Liver (tissue), 9 donors: ENCODE results near the gene BTAF1. TPM values are rescaled to one million over a fixed set of nuclear protein-coding genes. Genes with fewer than 3 reads are reported as not detected.

Experiments
- DNase-seq: peaks from one replicate; pipeline ENCODE4 v3.0.0-alpha.2; 2017; ENCODE audit warnings: low spot score
- H3K27ac ChIP-seq, 2 donors: one replicate each; pipeline ENCODE4 v1.7.0; 2013; ENCODE audit warnings: inconsistent platforms in 2 of 2, low read length in 2 of 2, control low read depth in 1 of 2, low read depth in 1 of 2, mild to moderate bottlenecking in 1 of 2
- H3K27me3 ChIP-seq, 4 donors: one replicate each; pipeline versions ENCODE4 v1.6.1 to v1.7.0; 2013; ENCODE audit warnings: low read length in 3 of 4, inconsistent platforms in 1 of 4, mild to moderate bottlenecking in 1 of 4, moderate library complexity in 1 of 4; ENCODE audit not compliant: control insufficient read depth in 4 of 4, insufficient read depth in 4 of 4
- H3K36me3 ChIP-seq, 4 donors: one replicate each; pipeline versions ENCODE4 v1.6.1 to v1.7.0; 2013; ENCODE audit warnings: low read length in 3 of 4, mild to moderate bottlenecking in 3 of 4, low read depth in 1 of 4, moderate library complexity in 1 of 4; ENCODE audit not compliant: control insufficient read depth in 4 of 4, insufficient read depth in 3 of 4
- H3K4me1 ChIP-seq, 4 donors: one replicate each; pipeline versions ENCODE4 v1.6.1 to v1.7.0; 2013; ENCODE audit warnings: low read length in 3 of 4, mild to moderate bottlenecking in 3 of 4, moderate library complexity in 1 of 4; ENCODE audit not compliant: control insufficient read depth in 4 of 4, insufficient read depth in 4 of 4
- H3K4me3 ChIP-seq, 3 donors: one replicate each; pipeline versions ENCODE4 v1.6.1 to v1.7.0; 2013; ENCODE audit warnings: low read length in 3 of 3, control low read depth in 1 of 3, low read depth in 1 of 3, mild to moderate bottlenecking in 1 of 3
- H3K9ac ChIP-seq, 2 donors: one replicate each; pipeline ENCODE4 v1.7.0; 2013; ENCODE audit warnings: low read length in 2 of 2, mild to moderate bottlenecking in 2 of 2, moderate library complexity in 2 of 2, control low read depth in 1 of 2, low read depth in 1 of 2
- H3K9me3 ChIP-seq, 4 donors: one replicate each; pipeline versions ENCODE4 v1.6.1 to v1.7.0; 2013; ENCODE audit warnings: low read length in 3 of 4; ENCODE audit not compliant: control insufficient read depth in 4 of 4
- EGR1 ChIP-seq, 2 donors: IDR thresholded peaks; 2 replicates each; pipeline ENCODE4 v1.6.1; 2016 to 2018; ENCODE audit warnings: antibody characterized with exemption in 2 of 2, low read depth in 2 of 2
- FOXA1 ChIP-seq: IDR thresholded peaks from 2 replicates; pipeline ENCODE4 v1.6.1; 2016; ENCODE audit warnings: antibody characterized with exemption
- FOXA2 ChIP-seq: IDR thresholded peaks from 2 replicates; pipeline ENCODE4 v1.6.1; 2016; ENCODE audit warnings: antibody characterized with exemption
- GABPA ChIP-seq, 2 donors: IDR thresholded peaks in 1 of 2; conservative IDR thresholded peaks in 1 of 2; 2 replicates each; pipeline ENCODE4 v1.6.1; 2016; ENCODE audit warnings: antibody characterized with exemption in 2 of 2, mild to moderate bottlenecking in 1 of 2, moderate library complexity in 1 of 2
- HNF4A ChIP-seq, 2 donors: conservative IDR thresholded peaks; 2 replicates each; pipeline ENCODE4 v1.6.1; 2016; ENCODE audit warnings: antibody characterized with exemption in 2 of 2, mild to moderate bottlenecking in 2 of 2
- HNF4G ChIP-seq: IDR thresholded peaks from 2 replicates; pipeline ENCODE4 v1.6.1; 2016; ENCODE audit warnings: antibody characterized with exemption
- JUND ChIP-seq, 2 donors: IDR thresholded peaks; 2 replicates each; pipeline ENCODE4 v1.6.1; 2016; ENCODE audit warnings: antibody characterized with exemption in 2 of 2
- NR2F2 ChIP-seq: IDR thresholded peaks from 2 replicates; pipeline ENCODE4 v1.6.1; 2016; ENCODE audit warnings: antibody characterized with exemption
- RAD21 ChIP-seq, 2 donors: IDR thresholded peaks; 2 replicates each; pipeline ENCODE4 v1.6.1; 2016; ENCODE audit warnings: antibody characterized with exemption in 2 of 2, mild to moderate bottlenecking in 2 of 2
- RXRA ChIP-seq, 2 donors: IDR thresholded peaks; 2 replicates each; pipeline ENCODE4 v1.6.1; 2017 to 2018; ENCODE audit warnings: antibody characterized with exemption in 2 of 2, mild to moderate bottlenecking in 1 of 2
- SP1 ChIP-seq: IDR thresholded peaks from 2 replicates; pipeline ENCODE4 v1.6.1; 2018; ENCODE audit warnings: antibody characterized with exemption, mild to moderate bottlenecking
- TAF1 ChIP-seq: conservative IDR thresholded peaks from 2 replicates; pipeline ENCODE4 v1.6.1; 2016; ENCODE audit warnings: antibody characterized with exemption, mild to moderate bottlenecking
- YY1 ChIP-seq: IDR thresholded peaks from 2 replicates; pipeline ENCODE4 v1.6.1; 2016; ENCODE audit warnings: antibody characterized with exemption, mild to moderate bottlenecking
- WGBS: extraction: QIAGEN DNeasy Blood & Tissue Kit; methylation state at CpG from one replicate; pipeline ENCODE4 v1.1.7; 2013; 5-methylcytosine and 5-hydroxymethylcytosine counted together
- polyA plus RNA-seq, 2 donors: library from polyadenylated mRNA; stranded (reverse) in 1 of 2; unstranded in 1 of 2; fragments of 200-250 nt in 1 of 2; fragments of >200 nt in 1 of 2; fragmentation: Nextera tagmentation in 1 of 2; extraction: Ambion mirVana in 1 of 2; gene quantifications; one replicate each; pipeline versions ENCODE4 v1.2.1 to v1.2.3, GENCODE V29; 2013 to 2015
- total RNA-seq, 2 donors: library from RNA; depleted of rRNA; stranded (reverse); fragments of >200 nt; gene quantifications; one replicate each; pipeline ENCODE4 v1.2.3, GENCODE V29; 2014
- TF ChIP-seq, protein P1 (sequence below): IDR thresholded peaks from 2 replicates; pipeline ENCODE4 v1.6.1; 2016; ENCODE audit warnings: antibody characterized with exemption, mild to moderate bottlenecking
- TF ChIP-seq, protein P2 (sequence below): fragments of 150-350 bp; IDR thresholded peaks from 2 replicates; pipeline ENCODE4 v1.5.1; 2017; ENCODE audit warnings: improper control_type of control experiment, low read depth, low read length; ENCODE audit not compliant: missing input control
- TF ChIP-seq, protein P3 (sequence below): IDR thresholded peaks from 2 replicates; pipeline ENCODE4 v1.6.1; 2016; ENCODE audit warnings: antibody characterized with exemption
- TF ChIP-seq, protein P4 (sequence below): IDR thresholded peaks from 2 replicates; pipeline ENCODE4 v1.6.1; 2016; ENCODE audit warnings: antibody characterized with exemption
- TF ChIP-seq, protein P5 (sequence below): IDR thresholded peaks from 2 replicates; pipeline ENCODE4 v1.6.1; 2016; ENCODE audit warnings: antibody characterized with exemption
- donor health status: healthy.
- donor health status: healthy.
- donor health status: healthy.
- donor health status: healthy.
- donor health status: healthy.

Gene BTAF1
- total and polyA plus RNA-seq, 4 donors: 5.9 to 49.6 (median 18.0) TPM

DNA sequence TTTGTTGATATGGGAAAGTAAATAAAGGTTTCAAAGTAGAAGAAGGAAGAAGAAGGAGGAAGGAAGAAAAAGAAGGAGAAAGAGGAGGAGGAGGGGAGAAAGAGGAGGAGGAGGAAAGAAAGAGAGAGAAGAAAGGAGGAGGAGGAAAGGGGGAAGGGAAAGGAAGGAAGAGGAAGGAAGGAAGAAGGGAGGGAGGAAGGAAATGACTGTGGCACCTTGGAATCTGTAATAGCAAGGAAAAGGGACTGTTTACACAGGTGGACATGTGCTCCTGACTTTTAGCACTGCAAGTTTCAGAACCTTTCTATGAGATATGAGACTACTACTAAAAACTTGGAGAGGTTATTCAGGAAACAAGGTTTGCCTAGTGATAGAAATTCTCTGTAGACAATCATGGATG, 153.2 kb downstream of the BTAF1 start:
- DNase-seq: no peak
- Histone ChIP-seq H3K9ac (no peak overlapping the region), H3K4me3 (no peak overlapping the region), H3K4me1 (peaks cover 0 to 8% (median 6%) of the 10 kb centered on the region in 4 donors), H3K27me3 (no peaks in the 10 kb centered on the region), H3K9me3 (no peaks in the 10 kb centered on the region), H3K27ac (no peak overlapping the region), H3K36me3 (peaks cover 4 to 29% (median 26%) of the 10 kb centered on the region in 4 donors)
- no peak for TF ChIP-seq GABPA (IDR thresholded peaks at IDR 0.05 in 1 of 2, conservative IDR thresholded peaks at IDR 0.05 in 1 of 2)
- TF ChIP-seq SP1: no peak
- no peak for TF ChIP-seq NR2F2
- TF ChIP-seq, protein P1, sequence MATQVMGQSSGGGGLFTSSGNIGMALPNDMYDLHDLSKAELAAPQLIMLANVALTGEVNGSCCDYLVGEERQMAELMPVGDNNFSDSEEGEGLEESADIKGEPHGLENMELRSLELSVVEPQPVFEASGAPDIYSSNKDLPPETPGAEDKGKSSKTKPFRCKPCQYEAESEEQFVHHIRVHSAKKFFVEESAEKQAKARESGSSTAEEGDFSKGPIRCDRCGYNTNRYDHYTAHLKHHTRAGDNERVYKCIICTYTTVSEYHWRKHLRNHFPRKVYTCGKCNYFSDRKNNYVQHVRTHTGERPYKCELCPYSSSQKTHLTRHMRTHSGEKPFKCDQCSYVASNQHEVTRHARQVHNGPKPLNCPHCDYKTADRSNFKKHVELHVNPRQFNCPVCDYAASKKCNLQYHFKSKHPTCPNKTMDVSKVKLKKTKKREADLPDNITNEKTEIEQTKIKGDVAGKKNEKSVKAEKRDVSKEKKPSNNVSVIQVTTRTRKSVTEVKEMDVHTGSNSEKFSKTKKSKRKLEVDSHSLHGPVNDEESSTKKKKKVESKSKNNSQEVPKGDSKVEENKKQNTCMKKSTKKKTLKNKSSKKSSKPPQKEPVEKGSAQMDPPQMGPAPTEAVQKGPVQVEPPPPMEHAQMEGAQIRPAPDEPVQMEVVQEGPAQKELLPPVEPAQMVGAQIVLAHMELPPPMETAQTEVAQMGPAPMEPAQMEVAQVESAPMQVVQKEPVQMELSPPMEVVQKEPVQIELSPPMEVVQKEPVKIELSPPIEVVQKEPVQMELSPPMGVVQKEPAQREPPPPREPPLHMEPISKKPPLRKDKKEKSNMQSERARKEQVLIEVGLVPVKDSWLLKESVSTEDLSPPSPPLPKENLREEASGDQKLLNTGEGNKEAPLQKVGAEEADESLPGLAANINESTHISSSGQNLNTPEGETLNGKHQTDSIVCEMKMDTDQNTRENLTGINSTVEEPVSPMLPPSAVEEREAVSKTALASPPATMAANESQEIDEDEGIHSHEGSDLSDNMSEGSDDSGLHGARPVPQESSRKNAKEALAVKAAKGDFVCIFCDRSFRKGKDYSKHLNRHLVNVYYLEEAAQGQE: no peak
- TF ChIP-seq FOXA1: no peak
- TF ChIP-seq, protein P2, sequence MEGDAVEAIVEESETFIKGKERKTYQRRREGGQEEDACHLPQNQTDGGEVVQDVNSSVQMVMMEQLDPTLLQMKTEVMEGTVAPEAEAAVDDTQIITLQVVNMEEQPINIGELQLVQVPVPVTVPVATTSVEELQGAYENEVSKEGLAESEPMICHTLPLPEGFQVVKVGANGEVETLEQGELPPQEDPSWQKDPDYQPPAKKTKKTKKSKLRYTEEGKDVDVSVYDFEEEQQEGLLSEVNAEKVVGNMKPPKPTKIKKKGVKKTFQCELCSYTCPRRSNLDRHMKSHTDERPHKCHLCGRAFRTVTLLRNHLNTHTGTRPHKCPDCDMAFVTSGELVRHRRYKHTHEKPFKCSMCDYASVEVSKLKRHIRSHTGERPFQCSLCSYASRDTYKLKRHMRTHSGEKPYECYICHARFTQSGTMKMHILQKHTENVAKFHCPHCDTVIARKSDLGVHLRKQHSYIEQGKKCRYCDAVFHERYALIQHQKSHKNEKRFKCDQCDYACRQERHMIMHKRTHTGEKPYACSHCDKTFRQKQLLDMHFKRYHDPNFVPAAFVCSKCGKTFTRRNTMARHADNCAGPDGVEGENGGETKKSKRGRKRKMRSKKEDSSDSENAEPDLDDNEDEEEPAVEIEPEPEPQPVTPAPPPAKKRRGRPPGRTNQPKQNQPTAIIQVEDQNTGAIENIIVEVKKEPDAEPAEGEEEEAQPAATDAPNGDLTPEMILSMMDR: no peak
- TF ChIP-seq, protein P3, sequence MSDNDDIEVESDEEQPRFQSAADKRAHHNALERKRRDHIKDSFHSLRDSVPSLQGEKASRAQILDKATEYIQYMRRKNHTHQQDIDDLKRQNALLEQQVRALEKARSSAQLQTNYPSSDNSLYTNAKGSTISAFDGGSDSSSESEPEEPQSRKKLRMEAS: no peak

DNA sequence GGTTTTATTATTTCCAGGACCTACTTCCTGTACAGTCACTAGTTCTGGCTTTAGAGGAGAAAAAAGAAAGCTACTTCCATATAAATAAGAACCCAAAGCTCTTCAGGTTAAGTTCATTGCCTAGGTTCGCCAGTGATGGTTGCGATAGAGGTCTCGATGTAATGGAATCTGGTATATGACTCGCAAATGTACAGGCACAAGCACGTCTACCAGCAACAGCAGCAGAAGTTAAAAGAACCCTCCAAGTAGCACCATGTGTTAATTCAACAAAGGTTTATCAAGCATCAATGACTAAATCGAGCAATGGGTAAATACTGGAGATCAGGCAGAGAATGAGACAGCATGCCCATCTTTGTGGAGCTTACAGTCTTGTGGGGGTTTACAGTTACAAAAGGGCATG, 155.4 kb downstream of the BTAF1 start:
- H3K27me3 ChIP-seq: no peaks in the 10 kb centered on the region
- no peak overlapping the region for H3K9ac ChIP-seq
- TF ChIP-seq SP1 (no peak), JUND (IDR thresholded peaks at IDR 0.05) (no peak), GABPA (IDR thresholded peaks at IDR 0.05 in 1 of 2, conservative IDR thresholded peaks at IDR 0.05 in 1 of 2) (no peak), EGR1 (IDR thresholded peaks at IDR 0.05; ENCODE audit: low read depth in 2 of 2) (no peak), HNF4G (no peak), TAF1 (no peak), NR2F2 (no peak), YY1 (no peak), FOXA1 (no peak), RXRA (IDR thresholded peaks at IDR 0.05) (no peak), HNF4A (conservative IDR thresholded peaks at IDR 0.05) (no peak), RAD21 (IDR thresholded peaks at IDR 0.05) (no peak), FOXA2 (no peak)
- TF ChIP-seq, protein P4, sequence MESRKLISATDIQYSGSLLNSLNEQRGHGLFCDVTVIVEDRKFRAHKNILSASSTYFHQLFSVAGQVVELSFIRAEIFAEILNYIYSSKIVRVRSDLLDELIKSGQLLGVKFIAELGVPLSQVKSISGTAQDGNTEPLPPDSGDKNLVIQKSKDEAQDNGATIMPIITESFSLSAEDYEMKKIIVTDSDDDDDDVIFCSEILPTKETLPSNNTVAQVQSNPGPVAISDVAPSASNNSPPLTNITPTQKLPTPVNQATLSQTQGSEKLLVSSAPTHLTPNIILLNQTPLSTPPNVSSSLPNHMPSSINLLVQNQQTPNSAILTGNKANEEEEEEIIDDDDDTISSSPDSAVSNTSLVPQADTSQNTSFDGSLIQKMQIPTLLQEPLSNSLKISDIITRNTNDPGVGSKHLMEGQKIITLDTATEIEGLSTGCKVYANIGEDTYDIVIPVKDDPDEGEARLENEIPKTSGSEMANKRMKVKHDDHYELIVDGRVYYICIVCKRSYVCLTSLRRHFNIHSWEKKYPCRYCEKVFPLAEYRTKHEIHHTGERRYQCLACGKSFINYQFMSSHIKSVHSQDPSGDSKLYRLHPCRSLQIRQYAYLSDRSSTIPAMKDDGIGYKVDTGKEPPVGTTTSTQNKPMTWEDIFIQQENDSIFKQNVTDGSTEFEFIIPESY: no peak
- TF ChIP-seq, protein P3: no peak
- TF ChIP-seq, protein P5, sequence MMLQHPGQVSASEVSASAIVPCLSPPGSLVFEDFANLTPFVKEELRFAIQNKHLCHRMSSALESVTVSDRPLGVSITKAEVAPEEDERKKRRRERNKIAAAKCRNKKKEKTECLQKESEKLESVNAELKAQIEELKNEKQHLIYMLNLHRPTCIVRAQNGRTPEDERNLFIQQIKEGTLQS: no peak
- TF ChIP-seq, protein P2: no peak
- TF ChIP-seq, protein P1: no peak
- H3K4me1 ChIP-seq: peaks cover 2 to 17% (median 11%) of the 10 kb centered on the region in 4 donors
- WGBS: 97% methylated on average over 6 of the region's 6 CpGs
- DNase-seq: no peak
- H3K4me3 ChIP-seq: no peak overlapping the region
- peaks cover 2 to 29% (median 26%) of the 10 kb centered on the region in 4 donors for H3K36me3 ChIP-seq
- H3K27ac ChIP-seq: no peak overlapping the region
- H3K9me3 ChIP-seq: no peaks in the 10 kb centered on the region
